HepG2 (cell line): Measurements from ENCODE around the gene QDPR. TPM values are rescaled to one million over a fixed set of nuclear protein-coding genes. Genes with fewer than 3 reads are reported as not detected.

Experiments used
- ARNT2 ChIP-seq: sonication (generic); formaldehyde crosslinking; IDR thresholded peaks from 2 replicates; pipeline ENCODE4 v1.8.0; 2022; ENCODE audit warnings: mild to moderate bottlenecking, low read depth, missing genetic modification reagents, moderate library complexity
- ATRX ChIP-seq: sonication (generic); formaldehyde crosslinking; IDR thresholded peaks from 2 replicates; pipeline ENCODE4 v1.4.0; 2020; ENCODE audit warnings: missing genetic modification reagents, borderline replicate concordance
- EEA1 ChIP-seq: sonication (generic); formaldehyde crosslinking; IDR thresholded peaks from 2 replicates; pipeline ENCODE4 v1.5.1; 2020; ENCODE audit warnings: mild to moderate bottlenecking, missing genetic modification reagents, borderline replicate concordance
- GRHL1 ChIP-seq: sonication (generic); formaldehyde crosslinking; conservative IDR thresholded peaks from 2 replicates; pipeline ENCODE4 v1.8.0; 2022; ENCODE audit warnings: missing genetic modification reagents
- LCORL ChIP-seq, 2 experiments: fragments of 450-650 bp in 1 of 2; sonication (generic) in 1 of 2; formaldehyde crosslinking in 1 of 2; IDR thresholded peaks; 2 replicates each; pipeline versions ENCODE4 v1.5.0 to v1.6.1; 2017 to 2020; ENCODE audit warnings: antibody characterized with exemption in 1 of 2, missing genetic modification reagents in 1 of 2
- NAIF1 ChIP-seq: sonication (generic); formaldehyde crosslinking; IDR thresholded peaks from 2 replicates; pipeline ENCODE4 v1.5.0; 2020; ENCODE audit warnings: mild to moderate bottlenecking, missing genetic modification reagents, borderline replicate concordance
- NBN ChIP-seq: fragments of 450-650 bp; conservative IDR thresholded peaks from 2 replicates; pipeline ENCODE4 v1.6.1; 2017
- NR2F6 ChIP-seq, 2 experiments: IDR thresholded peaks; 2 replicates each; pipeline ENCODE4 v1.6.1; 2016; ENCODE audit warnings: antibody characterized with exemption in 1 of 2, mild to moderate bottlenecking in 1 of 2
- RBM22 ChIP-seq: fragments of 200-400 bp; formaldehyde crosslinking; optimal IDR thresholded peaks from 2 replicates; pipeline ENCODE3; 2017; ENCODE audit warnings: mild to moderate bottlenecking, low read length, moderate library complexity
- SAFB2 ChIP-seq: sonication (generic); formaldehyde crosslinking; IDR thresholded peaks from 2 replicates; pipeline ENCODE4 v1.5.1; 2020; ENCODE audit warnings: missing genetic modification reagents, low read depth, mild to moderate bottlenecking, borderline replicate concordance
- SP1 ChIP-seq, 2 experiments: fragments of 450-650 bp in 1 of 2; sonication (generic) in 1 of 2; formaldehyde crosslinking in 1 of 2; IDR thresholded peaks; 2 replicates each; pipeline versions ENCODE4 v1.4.0 to v1.6.1; 2016 to 2020; ENCODE audit warnings: missing genetic modification reagents in 1 of 2
- ZHX1 ChIP-seq: sonication (generic); formaldehyde crosslinking; IDR thresholded peaks from 2 replicates; pipeline ENCODE4 v1.8.1; 2022; ENCODE audit warnings: low read depth, mild to moderate bottlenecking, missing genetic modification reagents
- ZNF20 ChIP-seq: sonication (generic); formaldehyde crosslinking; IDR thresholded peaks from 2 replicates; pipeline ENCODE4 v1.4.0; 2020; ENCODE audit warnings: mild to moderate bottlenecking, moderate library complexity, missing genetic modification reagents
- ZNF224 ChIP-seq: sonication (generic); formaldehyde crosslinking; IDR thresholded peaks from 2 replicates; pipeline ENCODE4 v1.5.0; 2020; ENCODE audit warnings: mild to moderate bottlenecking, missing genetic modification reagents
- ZNF484 ChIP-seq: sonication (generic); formaldehyde crosslinking; IDR thresholded peaks from 2 replicates; pipeline ENCODE4 v1.5.1; 2020; ENCODE audit warnings: mild to moderate bottlenecking, low read depth, missing genetic modification reagents, borderline replicate concordance
- ZNF766 ChIP-seq: sonication (generic); formaldehyde crosslinking; IDR thresholded peaks from 2 replicates; pipeline ENCODE4 v1.5.0; 2020; ENCODE audit warnings: missing genetic modification reagents, borderline replicate concordance
- ZNF839 ChIP-seq: sonication (generic); formaldehyde crosslinking; IDR thresholded peaks from 2 replicates; pipeline ENCODE4 v1.4.0; 2020; ENCODE audit warnings: missing genetic modification reagents, mild to moderate bottlenecking, borderline replicate concordance
- ZSCAN21 ChIP-seq: sonication (generic); formaldehyde crosslinking; IDR thresholded peaks from 2 replicates; pipeline ENCODE4 v1.8.0; 2022; ENCODE audit warnings: mild to moderate bottlenecking, missing genetic modification reagents, moderate library complexity, borderline replicate concordance
- polyA plus RNA-seq, 8 experiments: library from polyadenylated mRNA; depleted of rRNA in 3 of 8; stranded (reverse) in 7 of 8; unstranded in 1 of 8; fragments of >200 nt; fragmentation: Illumina TruSeq in 4 of 8; extraction: Trizol in 4 of 8; gene quantifications; 2 replicates each; pipeline versions ENCODE4 v1.2.1 to v1.2.3, GENCODE V29; 2011 to 2016; ENCODE audit warnings: low read depth in 4 of 8, missing spikeins in 1 of 8, mixed read lengths in 1 of 8; ENCODE audit not compliant: insufficient read depth in 1 of 8
- total RNA-seq, 5 experiments: library from RNA; depleted of rRNA; stranded (reverse); fragments of >200 nt; fragmentation: Illumina TruSeq; extraction: Trizol; gene quantifications; 2 replicates each; pipeline ENCODE4 v1.2.3, GENCODE V29; 2016; ENCODE audit warnings: low read depth in 1 of 5
- TF ChIP-seq, protein P1 (sequence below): IDR thresholded peaks from 2 replicates; pipeline ENCODE4 v1.6.1; 2012; ENCODE audit warnings: low read length, improper control_type of control experiment
- TF ChIP-seq, protein P2 (sequence below): sonication (generic); formaldehyde crosslinking; IDR thresholded peaks from 2 replicates; pipeline ENCODE4 v1.4.0; 2020; ENCODE audit warnings: missing genetic modification reagents

Gene QDPR
- total and polyA plus RNA-seq, 2 of the 13 experiments (the other 11 are each of a cell fraction or from before 2014, with no cell fraction given): 9.9 to 95.5 TPM

GRCh38 chr4:17490575-17491059 is 21.3 kb downstream of the QDPR start (continued):
- TF ChIP-seq GRHL1 (CRISPR knock-in tag) (no peak), ZSCAN21 (no peak), ZNF224 (no peak), NAIF1 (CRISPR knock-in tag) (no peak), ZNF766 (no peak), ARNT2 (CRISPR knock-in tag) (no peak), EEA1 (CRISPR knock-in tag) (no peak), NBN (no peak), ZNF20 (no peak), ZNF839 (CRISPR knock-in tag) (no peak), ZNF484 (CRISPR knock-in tag) (no peak), ZHX1 (CRISPR knock-in tag) (no peak), RBM22 (no peak), NR2F6 (IDR thresholded peaks at IDR 0.05) (no peak), NR2F6 (CRISPR knock-in tag; IDR thresholded peaks at IDR 0.05) (peak; percentile 49; the same call in 1 of the 2 replicates), ATRX (CRISPR knock-in tag) (no peak), LCORL (IDR thresholded peaks at IDR 0.05) (no peak), LCORL (CRISPR knock-in tag; IDR thresholded peaks at IDR 0.05) (0 out of 2 replicates have a peak, but pooled peaks have one; percentile 44), SP1 (IDR thresholded peaks at IDR 0.05) (no peak), SP1 (CRISPR knock-in tag; IDR thresholded peaks at IDR 0.05) (no peak), SAFB2 (CRISPR knock-in tag) (no peak)
- TF ChIP-seq, protein P1, sequence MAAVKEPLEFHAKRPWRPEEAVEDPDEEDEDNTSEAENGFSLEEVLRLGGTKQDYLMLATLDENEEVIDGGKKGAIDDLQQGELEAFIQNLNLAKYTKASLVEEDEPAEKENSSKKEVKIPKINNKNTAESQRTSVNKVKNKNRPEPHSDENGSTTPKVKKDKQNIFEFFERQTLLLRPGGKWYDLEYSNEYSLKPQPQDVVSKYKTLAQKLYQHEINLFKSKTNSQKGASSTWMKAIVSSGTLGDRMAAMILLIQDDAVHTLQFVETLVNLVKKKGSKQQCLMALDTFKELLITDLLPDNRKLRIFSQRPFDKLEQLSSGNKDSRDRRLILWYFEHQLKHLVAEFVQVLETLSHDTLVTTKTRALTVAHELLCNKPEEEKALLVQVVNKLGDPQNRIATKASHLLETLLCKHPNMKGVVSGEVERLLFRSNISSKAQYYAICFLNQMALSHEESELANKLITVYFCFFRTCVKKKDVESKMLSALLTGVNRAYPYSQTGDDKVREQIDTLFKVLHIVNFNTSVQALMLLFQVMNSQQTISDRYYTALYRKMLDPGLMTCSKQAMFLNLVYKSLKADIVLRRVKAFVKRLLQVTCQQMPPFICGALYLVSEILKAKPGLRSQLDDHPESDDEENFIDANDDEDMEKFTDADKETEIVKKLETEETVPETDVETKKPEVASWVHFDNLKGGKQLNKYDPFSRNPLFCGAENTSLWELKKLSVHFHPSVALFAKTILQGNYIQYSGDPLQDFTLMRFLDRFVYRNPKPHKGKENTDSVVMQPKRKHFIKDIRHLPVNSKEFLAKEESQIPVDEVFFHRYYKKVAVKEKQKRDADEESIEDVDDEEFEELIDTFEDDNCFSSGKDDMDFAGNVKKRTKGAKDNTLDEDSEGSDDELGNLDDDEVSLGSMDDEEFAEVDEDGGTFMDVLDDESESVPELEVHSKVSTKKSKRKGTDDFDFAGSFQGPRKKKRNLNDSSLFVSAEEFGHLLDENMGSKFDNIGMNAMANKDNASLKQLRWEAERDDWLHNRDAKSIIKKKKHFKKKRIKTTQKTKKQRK: no peak
- TF ChIP-seq, protein P2, sequence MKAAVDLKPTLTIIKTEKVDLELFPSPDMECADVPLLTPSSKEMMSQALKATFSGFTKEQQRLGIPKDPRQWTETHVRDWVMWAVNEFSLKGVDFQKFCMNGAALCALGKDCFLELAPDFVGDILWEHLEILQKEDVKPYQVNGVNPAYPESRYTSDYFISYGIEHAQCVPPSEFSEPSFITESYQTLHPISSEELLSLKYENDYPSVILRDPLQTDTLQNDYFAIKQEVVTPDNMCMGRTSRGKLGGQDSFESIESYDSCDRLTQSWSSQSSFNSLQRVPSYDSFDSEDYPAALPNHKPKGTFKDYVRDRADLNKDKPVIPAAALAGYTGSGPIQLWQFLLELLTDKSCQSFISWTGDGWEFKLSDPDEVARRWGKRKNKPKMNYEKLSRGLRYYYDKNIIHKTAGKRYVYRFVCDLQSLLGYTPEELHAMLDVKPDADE (CRISPR knock-in tag): no peak
